8988T (cell line): Measurements from ENCODE around the gene CLEC20A.

Experiments used
- DNase-seq: peaks from one replicate; pipeline ENCODE4 v3.0.0; 2011

Gene CLEC20A

DNA sequence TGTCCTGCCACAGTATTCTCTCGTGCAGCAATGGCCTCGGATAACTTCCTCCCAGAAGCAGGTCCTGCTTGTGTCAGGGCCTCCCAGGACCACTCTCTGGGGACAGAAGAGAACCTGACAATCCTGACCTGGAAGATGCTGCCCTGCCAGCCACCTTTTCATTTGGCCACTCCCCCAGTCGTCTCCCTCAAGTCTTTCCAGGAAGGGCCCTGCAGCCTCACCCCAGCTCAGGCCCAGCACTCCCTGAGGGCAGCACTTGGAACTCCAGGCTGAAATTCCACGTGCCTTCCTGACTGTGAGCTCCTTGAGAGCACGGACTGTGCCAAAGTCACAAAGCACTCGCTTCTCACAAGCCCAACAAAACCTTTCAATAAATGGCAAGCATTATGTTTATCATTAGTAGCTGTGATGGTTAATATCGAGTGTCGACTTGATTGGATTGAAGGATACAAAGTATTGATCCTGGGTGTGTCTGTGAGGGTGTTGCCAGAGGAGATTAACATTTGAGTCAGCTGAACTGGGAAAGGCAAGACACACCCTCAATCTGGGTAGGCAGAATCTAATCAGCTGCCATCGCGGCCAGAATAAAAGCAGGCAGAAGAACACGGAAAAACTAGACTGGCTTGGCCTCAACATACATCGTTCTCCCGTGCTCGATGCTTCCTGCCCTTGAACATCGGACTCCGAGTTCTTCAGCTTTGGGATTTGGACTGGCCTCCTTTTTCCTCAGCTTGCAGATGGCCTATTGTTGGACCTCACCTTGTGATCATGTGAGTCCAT, 2.3 kb upstream of the CLEC20A start:
- no peak for DNase-seq

GRCh38 chr1:178497903-178498478, 1.2 kb upstream of the CLEC20A start:
- DNase-seq, result no peak

- no peak for DNase-seq
Measured at GRCh38 chr1:178495741-178496409, 889 bp downstream of the CLEC20A start.

DNA sequence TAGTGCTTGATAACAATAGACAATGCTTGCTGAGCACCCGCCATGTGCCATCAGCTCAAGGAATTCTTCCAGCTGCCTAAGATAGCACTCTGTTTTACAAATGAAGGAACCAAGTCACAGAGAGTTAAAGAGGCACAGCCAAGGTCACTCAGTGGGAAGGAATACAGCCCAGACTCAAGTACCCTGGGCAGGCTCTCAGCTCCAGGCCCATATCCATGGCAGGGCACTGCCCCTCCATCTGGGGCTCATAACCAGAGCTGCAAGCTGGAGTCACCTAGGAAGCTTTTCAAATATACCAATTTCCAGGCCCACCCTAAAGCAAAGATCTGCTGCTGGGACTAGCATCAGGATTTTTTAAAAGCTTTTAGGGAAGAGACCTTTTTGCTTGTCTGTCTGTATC, 1.6 kb downstream of the CLEC20A start:
- DNase-seq, result no peak

DNA sequence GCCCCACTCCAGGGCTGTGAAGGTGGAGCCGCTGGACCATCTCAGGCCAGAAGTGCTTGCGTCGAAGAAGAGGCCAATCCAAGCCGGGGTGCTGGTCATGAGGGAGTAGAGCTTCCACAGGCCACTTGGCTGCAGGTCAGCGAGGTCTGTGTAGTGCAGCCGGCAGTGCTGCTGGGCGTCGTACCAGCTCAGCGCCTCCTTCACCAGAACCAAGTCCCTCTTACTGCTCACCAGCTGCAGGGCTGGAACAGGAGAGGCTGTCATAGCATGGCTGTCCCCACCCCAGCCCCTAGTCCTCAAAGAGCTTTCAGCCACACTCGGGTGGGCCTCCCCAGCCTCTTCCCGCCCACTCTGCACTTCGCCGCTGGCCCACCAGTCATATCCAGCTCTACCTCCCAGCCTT, 2.2 kb downstream of the CLEC20A start:
- DNase-seq, result no peak

GRCh38 chr1:178493301-178493741, 3.4 kb downstream of the CLEC20A start:
- no peak for DNase-seq

DNA sequence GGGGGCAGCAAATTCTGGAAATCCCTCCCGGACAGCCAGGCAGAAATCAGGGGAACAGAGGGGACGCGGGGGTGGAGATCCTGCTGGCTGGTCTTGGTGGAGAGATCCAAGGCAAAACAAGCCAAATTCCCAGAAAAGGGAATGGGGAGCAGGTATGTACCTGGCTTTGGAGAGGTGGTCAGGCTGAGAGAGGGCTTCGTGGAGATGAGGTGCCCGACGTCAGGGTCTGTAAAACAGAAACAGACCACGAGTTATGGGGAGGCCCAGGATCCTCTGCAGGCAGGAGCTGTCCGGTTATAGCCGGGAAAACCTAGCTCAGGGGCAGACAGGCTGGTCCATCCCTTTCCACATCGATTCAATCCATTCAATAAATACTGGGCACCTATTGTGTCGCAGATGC, 4.4 kb downstream of the CLEC20A start:
- DNase-seq, result no peak

- DNase-seq, result no peak
Measured at GRCh38 chr1:178491721-178492120, 5.0 kb downstream of the CLEC20A start.

- no peak for DNase-seq
Measured at GRCh38 chr1:178490967-178491366, 5.8 kb downstream of the CLEC20A start.

DNA sequence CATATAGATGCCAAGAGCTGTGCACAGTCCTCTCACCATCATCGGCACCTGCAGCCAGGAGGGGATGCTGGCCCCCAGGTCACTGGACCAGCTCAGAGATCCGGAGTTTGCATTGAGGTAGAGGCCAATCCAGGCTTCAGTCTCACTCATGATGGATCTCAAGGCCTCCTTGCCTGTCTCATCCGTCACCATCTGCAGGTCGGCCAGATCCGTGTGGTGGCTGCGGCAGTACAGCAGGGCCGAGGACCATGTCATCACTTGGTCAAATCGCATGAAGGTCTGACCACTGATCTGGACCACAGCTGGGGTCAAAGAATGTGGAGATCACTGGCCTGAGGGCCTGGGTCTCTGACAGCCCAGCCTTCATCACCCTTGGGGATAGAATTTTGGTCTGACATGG, 6.6 kb downstream of the CLEC20A start:
- DNase-seq, result no peak

- DNase-seq, result no peak
Measured at GRCh38 chr1:178489399-178489798, 7.4 kb downstream of the CLEC20A start.

GRCh38 chr1:178488393-178488792, 8.4 kb downstream of the CLEC20A start:
- DNase-seq, result no peak

DNA sequence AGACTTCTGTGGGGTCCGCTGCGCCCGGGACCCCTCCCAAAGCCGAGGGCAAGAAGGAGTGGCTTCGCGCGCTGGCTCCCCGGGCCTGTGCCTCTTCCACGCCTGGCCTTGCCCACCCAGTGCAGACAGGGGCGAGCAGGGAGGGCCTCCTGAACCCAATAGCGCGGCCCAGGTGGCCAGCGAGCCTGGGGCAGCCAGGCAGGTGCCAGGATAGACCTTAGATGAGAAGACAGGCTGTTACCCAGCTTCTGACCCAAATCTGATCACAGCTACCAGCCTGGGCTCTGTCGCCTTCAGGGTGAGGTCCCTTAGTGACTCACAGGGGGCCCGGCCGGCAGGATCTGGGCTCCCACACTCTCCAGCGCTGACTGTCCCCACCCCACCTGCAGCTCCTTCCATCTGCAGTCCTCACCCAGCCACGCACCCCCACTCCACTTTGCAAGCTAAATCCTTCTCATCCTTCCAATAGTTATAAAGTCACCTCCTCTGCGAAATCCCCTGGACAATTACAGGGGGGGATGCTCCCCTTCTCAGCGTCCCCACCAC, 9.6 kb downstream of the CLEC20A start:
- DNase-seq, result no peak

- no peak for DNase-seq
Measured at GRCh38 chr1:178486100-178487069, 10.4 kb downstream of the CLEC20A start.

GRCh38 chr1:178485541-178485981, 11.2 kb downstream of the CLEC20A start:
- no peak for DNase-seq

DNA sequence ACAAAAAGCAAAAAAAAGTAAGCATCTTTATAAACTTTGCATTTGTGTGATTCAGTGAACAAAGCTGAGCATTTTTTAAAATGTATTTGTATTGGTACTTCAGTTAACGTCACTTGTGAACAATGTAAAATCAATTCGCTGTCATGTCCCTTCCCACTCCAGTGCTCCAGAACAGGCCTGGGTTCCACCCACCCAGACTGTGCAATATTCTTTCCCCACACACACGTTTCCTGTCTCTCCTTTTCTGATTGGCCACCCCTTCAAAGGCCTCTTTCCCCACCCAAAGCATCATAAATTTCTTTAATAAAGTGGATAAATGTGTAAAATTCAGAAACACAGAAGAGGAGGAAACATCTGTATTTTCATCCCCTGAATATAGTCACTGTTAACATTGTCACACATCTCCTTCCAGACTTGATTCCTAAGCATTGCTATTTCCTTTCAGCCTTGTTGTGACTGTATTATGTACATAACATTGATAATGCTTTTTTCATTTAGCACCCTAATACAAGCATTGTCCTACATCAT, 12.0 kb downstream of the CLEC20A start:
- DNase-seq, result no peak

DNA sequence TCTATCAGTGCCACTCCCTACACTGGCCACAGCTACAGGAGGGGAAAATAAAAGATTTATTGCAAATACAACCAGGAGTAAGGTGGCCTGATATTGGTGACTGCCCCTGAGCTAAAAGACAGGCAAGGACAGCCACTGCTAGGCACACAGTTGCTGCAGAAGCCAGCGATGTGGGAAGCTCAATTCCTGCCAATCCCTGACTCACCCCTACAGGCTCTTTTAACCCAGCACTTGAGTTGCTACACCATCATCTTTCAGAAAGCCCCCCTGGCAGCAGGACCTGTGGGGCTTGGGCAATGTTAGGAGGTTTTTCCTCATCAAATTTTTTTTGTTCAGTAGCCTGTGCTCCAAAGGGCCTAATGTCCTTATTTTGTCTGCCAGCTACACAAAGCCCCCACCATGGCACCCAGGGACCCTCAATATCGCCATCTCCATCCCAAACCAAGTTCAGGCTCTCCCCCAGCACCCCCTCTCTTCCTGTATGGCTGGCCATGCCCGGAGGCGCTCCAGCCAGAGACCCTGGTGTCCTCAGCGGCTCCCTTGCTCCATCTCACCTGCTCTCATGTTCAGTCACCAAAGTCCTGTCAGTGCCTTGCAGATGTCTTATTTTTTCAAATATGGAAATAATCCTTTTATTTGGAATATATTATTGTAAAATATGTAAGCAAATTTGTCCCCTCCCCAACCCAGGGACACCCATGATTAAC, 13.4 kb downstream of the CLEC20A start:
- DNase-seq, result no peak

DNA sequence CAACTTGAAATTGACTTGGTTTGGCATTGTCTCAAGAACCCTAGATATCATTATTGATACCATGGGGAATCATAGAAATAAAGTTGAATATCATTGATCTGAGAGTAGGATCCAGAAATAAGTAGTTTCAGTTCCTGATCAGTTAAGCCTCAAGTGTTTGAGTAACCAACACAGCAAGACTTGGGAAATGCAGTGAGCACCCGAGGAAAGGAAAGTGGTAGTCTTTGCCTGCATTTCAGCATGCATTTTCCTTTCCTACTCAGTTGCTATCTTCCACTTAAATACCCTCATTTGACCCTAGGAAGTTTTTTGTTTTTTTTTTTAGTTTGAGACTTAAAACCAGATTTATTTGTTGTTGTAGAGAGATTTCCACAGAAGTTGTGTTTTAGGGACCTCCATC, 18.9 kb downstream of the CLEC20A start:
- no peak for DNase-seq

DNA sequence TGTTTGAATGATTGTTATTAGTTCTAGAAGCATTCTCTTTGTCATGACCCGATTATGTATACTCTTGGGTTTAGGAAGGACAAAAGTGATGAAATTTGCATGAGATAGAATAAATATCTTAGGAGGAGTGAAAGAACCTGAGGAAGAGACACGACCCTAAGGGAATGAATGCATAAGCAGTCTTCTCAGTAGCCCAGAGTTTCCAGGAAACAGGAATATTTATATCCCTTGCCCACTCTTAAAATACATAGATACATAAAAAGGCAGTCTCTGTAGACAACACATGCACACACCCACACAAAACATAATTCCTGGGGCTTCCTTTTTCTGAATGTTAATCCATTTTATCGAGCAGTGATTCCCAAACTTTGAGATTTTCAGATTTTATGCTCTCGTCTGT, 19.4 kb downstream of the CLEC20A start:
- DNase-seq, result no peak

- no peak for DNase-seq
Measured at GRCh38 chr1:178472531-178472930, 24.2 kb downstream of the CLEC20A start.

DNA sequence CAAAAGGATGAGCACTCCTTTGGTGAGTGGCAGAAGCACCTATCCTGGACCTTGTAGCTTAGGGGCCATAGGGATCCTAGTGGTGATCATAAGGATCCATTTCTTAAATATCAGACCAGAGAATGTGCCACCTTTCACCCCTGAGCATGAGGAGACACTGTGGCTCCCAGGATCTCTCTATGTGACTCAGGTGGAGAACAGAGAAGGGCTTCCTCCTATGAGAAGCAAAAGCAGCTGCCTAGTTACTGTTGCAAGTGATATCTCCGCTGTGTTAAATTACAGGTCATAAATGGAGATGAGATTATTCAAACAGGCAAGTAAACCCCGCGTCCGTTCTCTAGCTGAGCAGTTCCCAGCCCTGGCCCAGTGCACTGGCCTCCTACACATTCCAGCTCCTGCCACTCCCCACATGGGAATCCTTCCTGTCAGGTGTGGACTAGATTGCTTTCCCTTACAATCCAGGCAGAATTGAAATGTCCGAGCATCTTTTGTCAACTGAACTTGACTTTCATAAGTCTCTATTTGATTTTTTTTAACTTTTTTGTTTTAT, 26.3 kb downstream of the CLEC20A start:
- DNase-seq, result no peak
